Activated CD4-positive, alpha-beta T cell treated with anti-CD3 and anti-CD28 coated beads for 36 hours (primary cell): ENCODE data around the gene SKOR1. TPM values are rescaled to one million over a fixed set of nuclear protein-coding genes. Genes with fewer than 3 reads are reported as not detected.

Experiments used
- ATAC-seq: fragments of 200-7000 bp; cut with Tn5 transposase; one replicate; pipeline ENCODE4 v1.10.0; 2021; ENCODE audit warnings: mild to moderate bottlenecking, moderate library complexity
- CTCF ChIA-PET: fragments of 350-600 bp; sonication (Branson Sonifier 250); formaldehyde crosslinking; loops from one replicate; lab custom pipeline; 2021; ENCODE audit warnings: antibody characterized with exemption; lab: Charles Lee
- POLR2A ChIA-PET: fragments of 350-600 bp; sonication (Branson Sonifier 250); formaldehyde crosslinking; loops from one replicate; lab custom pipeline; 2021; ENCODE audit warnings: antibody characterized with exemption, inconsistent platforms; lab: Charles Lee
- DNase-seq: peaks from one replicate; pipeline ENCODE4 v3.0.0-alpha.2; 2020
- H3K27ac Mint-ChIP-seq: one replicate; pipeline ENCODE4 v1.8.0; 2021; ENCODE audit warnings: mixed read lengths
- H3K27me3 Mint-ChIP-seq: one replicate; pipeline ENCODE4 v1.8.0; 2021; ENCODE audit warnings: mixed read lengths
- H3K36me3 Mint-ChIP-seq: one replicate; pipeline ENCODE4 v1.8.0; 2021; ENCODE audit warnings: low read depth, mixed read lengths
- H3K4me1 Mint-ChIP-seq: one replicate; pipeline ENCODE4 v1.8.0; 2021; ENCODE audit warnings: mixed read lengths
- H3K4me3 Mint-ChIP-seq: one replicate; pipeline ENCODE4 v1.8.0; 2021; ENCODE audit warnings: mild to moderate bottlenecking, moderate library complexity, mixed read lengths
- H3K9me3 Mint-ChIP-seq: one replicate; pipeline ENCODE4 v1.8.0; 2021; ENCODE audit warnings: low read depth, mixed read lengths
- intact Hi-C, 2 experiments: fragments of 100-400 bp; cut with DNase I in 1 of 2; cut with micrococcal nuclease in 1 of 2; formaldehyde crosslinking; loops; one replicate each; pipeline versions ENCODE4 v1.14.2 to v1.15.1; 2022 to 2024; cut with DNase I, micrococcal nuclease
- total RNA-seq, 2 experiments: library from RNA; stranded (reverse); gene quantifications; one replicate each; pipeline ENCODE4 v1.2.3, GENCODE V29; 2021

SKOR1 gene
- total RNA-seq, 2 experiments from 2014 or later, result 0.16 to 0.18 TPM

DNA sequence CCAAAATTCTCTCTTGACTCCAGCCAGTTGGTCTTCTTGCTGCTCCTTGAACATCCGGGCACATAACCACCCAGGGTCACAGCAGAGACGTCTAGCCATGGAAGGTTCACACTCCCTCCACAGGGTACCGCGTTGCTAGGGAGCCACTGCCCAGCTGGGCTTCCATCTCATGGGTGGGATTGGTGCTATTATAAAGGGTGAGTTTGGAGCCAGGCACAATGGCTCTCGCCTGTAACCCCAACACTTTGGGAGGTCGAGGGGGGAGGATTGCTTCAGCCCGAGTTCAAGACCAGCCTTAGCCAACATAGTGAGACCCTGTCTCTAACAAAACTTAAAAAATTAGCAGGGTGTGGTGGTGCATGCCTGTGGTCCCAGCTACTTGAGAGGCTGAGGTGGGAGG lies 17.5 kb upstream of the SKOR1 start:
- H3K27ac Mint-ChIP-seq, result no peak overlapping the region
- no peaks in the 10 kb centered on the region for H3K9me3 Mint-ChIP-seq
- no peaks in the 10 kb centered on the region for H3K27me3 Mint-ChIP-seq
- no peaks in the 10 kb centered on the region for H3K36me3 Mint-ChIP-seq
- no peak for ATAC-seq
- no peak for DNase-seq
- ChIA-PET CTCF (interaction anchor here (0.6 to 0.7 kb wide), 2 partner anchors 25 to 477 kb away, joined by 3 to 4 read pairs; no protein-coding TSS in a partner anchor), POLR2A (no interaction called here)
- intact Hi-C loops, result no loop called here
- H3K4me3 Mint-ChIP-seq, result no peak overlapping the region
- H3K4me1 Mint-ChIP-seq, result no peaks in the 10 kb centered on the region

DNA sequence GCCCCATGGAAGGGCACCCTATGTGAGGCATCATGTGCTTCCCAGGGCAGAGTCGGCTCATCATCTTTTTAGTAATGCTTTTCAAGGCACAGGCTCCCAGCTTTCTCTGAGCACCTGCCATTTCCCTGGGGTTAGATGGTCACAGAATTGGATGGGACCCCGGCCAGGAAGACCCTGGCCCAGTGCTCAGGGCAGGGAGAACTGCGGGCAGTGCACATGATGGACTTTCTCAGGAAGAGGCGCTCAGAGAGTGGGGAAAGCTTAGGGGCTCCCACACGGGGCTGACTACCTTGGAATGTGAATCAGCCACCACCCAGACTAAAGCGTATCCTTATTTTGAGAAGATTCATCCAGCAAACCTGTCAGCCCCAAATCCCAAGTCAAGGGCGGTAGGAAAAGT lies 16.5 kb upstream of the SKOR1 start:
- Mint-ChIP-seq H3K36me3 (no peaks in the 10 kb centered on the region), H3K4me3 (no peak overlapping the region), H3K4me1 (no peaks in the 10 kb centered on the region), H3K9me3 (no peaks in the 10 kb centered on the region), H3K27me3 (peaks cover 3% of the 10 kb centered on the region), H3K27ac (no peak overlapping the region)
- CTCF ChIA-PET, result no interaction called here
- POLR2A ChIA-PET, result no interaction called here
- no peak for ATAC-seq
- no peak for DNase-seq
- intact Hi-C loops, result no loop called here

DNA sequence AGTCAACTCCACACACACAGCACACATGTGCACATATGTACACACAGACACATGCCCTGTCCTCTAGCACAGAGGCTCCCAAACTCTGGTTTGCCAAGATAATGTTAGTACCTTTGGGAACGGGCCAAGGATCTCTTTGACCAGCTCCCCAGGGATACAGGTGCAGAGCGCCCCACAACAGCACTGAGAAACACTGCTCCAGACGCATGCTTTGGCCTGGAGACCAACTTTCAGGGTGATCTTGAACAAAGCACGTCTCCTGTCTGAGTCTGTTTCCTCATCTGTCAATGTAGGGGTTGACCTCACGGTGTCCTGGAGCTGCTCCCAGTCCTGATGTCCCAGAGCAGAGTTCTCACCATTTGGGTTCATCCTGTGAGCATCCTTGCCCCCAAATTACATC lies 15.9 kb upstream of the SKOR1 start:
- ATAC-seq (no peak), DNase-seq (no peak)
- CTCF ChIA-PET, result no interaction called here
- Mint-ChIP-seq H3K27ac (no peak overlapping the region), H3K9me3 (no peaks in the 10 kb centered on the region), H3K4me3 (no peak overlapping the region), H3K27me3 (peaks cover 3% of the 10 kb centered on the region), H3K36me3 (no peaks in the 10 kb centered on the region), H3K4me1 (no peaks in the 10 kb centered on the region)
- POLR2A ChIA-PET, result no interaction called here
- intact Hi-C loops, result no loop called here

DNA sequence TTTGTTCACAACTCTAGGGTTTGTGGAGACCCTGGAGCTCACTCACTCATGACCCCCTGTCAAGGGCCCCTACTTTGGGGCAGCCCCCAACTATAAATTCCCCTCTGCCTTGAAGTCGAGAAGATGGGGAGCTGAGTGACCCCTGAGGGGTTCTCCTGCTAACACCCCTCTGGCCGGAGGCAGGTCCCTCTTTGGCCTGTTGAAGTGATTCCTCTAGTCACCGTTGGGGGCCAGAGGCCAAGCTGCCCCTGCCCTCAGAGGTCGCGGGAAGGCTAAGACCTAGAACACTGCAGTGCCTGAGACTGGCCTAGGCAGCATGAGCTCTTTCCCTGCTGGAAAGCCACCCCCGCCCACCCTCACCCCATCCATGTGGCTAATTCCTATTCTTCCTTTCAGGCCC lies 15.4 kb upstream of the SKOR1 start:
- no peak for DNase-seq
- POLR2A ChIA-PET, result no interaction called here

DNA sequence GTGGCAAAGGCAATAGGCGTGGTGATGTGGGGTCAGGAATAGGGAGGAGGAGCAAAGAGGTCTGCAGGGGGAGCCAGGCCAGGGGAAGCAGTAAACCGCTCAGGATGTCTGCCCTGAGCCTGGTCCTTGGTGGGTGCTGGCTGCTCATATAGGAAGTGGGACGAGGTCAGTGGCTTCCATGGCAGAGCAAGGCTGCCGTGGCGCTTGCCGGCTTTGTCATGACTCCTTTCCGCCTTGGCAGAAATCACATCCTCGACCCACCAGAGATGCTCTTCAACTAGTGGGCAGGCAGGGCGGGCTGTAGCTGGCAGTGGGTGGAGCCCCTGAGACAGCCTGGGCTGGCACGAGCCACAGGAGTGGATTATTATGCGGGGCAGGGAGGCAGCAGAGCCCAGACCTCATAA lies 13.1 kb upstream of the SKOR1 start:
- H3K36me3 Mint-ChIP-seq, result no peaks in the 10 kb centered on the region
- ATAC-seq, result no peak
- DNase-seq, result no peak
- H3K4me1 Mint-ChIP-seq, result no peaks in the 10 kb centered on the region
- CTCF ChIA-PET, result no interaction called here
- no peak overlapping the region for H3K4me3 Mint-ChIP-seq
- no peaks in the 10 kb centered on the region for H3K9me3 Mint-ChIP-seq
- no peak overlapping the region for H3K27ac Mint-ChIP-seq
- POLR2A ChIA-PET, result no interaction called here
- intact Hi-C loops, result no loop called here
- peaks cover 13% of the 10 kb centered on the region for H3K27me3 Mint-ChIP-seq

More for the DNA sequence above, 15.4 kb upstream of the SKOR1 start:
- no peak overlapping the region for H3K4me3 Mint-ChIP-seq
- H3K9me3 Mint-ChIP-seq, result no peaks in the 10 kb centered on the region
- CTCF ChIA-PET, result no interaction called here
- no peak overlapping the region for H3K27ac Mint-ChIP-seq
- no peak for ATAC-seq
- intact Hi-C loops, result no loop called here
- no peaks in the 10 kb centered on the region for H3K36me3 Mint-ChIP-seq
- H3K4me1 Mint-ChIP-seq, result no peaks in the 10 kb centered on the region
- H3K27me3 Mint-ChIP-seq, result peaks cover 3% of the 10 kb centered on the region

DNA sequence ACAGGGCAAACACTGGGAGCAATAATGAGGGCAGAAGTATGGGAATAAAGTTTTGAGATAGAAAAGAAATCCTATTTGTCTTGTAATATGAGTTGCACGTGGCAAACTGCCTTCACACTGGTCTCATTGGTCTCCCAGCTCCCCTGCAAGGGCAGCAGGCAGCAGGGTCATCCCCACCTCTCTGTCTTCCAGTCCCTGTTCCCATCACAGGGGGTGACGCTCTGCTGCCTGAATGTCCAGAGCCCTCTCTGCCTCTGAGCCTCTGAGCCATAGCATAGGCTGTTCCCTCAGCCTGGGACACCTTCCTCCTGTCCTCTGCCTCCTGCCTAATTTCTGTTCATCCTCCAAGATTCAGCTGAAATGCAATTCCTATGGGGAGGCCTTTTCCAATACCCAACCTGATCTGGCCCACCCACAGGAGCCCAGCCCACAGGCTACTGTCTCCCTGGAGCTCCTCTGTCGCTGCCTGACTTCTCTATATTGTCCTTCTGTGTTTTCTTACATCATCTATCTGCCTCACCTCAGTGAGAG lies 12.1 kb upstream of the SKOR1 start:
- POLR2A ChIA-PET, result no interaction called here
- no peak overlapping the region for H3K27ac Mint-ChIP-seq

DNA sequence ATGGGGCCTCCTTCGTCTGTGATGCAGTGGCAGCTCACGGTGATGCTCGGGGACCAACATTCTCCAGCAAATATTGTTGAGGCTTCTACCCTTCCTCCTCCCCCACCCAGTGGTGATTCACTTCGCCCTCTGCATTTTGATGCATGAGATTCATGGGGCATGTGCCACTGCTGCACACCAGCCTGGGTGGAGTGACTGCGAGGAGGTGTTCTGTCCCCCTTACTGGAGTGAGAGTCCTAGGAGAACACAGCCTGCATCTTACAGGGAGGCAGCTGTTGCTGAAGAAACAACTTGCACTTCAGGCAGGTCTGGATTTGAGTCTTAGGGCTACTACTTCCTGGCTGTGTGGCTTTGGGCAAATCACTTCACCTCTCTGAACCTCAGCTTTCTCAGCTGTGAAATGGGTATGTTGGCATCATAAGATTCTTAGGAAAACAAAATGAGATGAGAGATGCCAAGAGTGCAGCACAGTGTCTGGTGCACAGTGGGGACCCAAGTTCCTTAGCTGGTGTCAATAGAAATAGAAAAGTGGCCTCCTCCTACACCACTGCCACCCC lies 10.2 kb upstream of the SKOR1 start:
- H3K36me3 Mint-ChIP-seq, result peaks cover 1% of the 10 kb centered on the region
- H3K4me3 Mint-ChIP-seq, result no peak overlapping the region
- ATAC-seq (no peak), DNase-seq (no peak)
- no peaks in the 10 kb centered on the region for H3K9me3 Mint-ChIP-seq
- intact Hi-C loops, result no loop called here
- no peaks in the 10 kb centered on the region for H3K4me1 Mint-ChIP-seq
- CTCF ChIA-PET, result no interaction called here
- POLR2A ChIA-PET, result no interaction called here
- H3K27ac Mint-ChIP-seq, result no peak overlapping the region
- H3K27me3 Mint-ChIP-seq, result peaks cover 31% of the 10 kb centered on the region

More for the DNA sequence above, 12.1 kb upstream of the SKOR1 start:
- Mint-ChIP-seq H3K9me3 (no peaks in the 10 kb centered on the region), H3K4me1 (no peaks in the 10 kb centered on the region), H3K27me3 (peaks cover 19% of the 10 kb centered on the region), H3K4me3 (no peak overlapping the region), H3K36me3 (peaks cover 1% of the 10 kb centered on the region)
- CTCF ChIA-PET, result interaction anchor here (0.6 kb wide), 1 partner anchor 433 kb away, joined by 3 read pairs; no protein-coding TSS in a partner anchor
- no peak for DNase-seq
- intact Hi-C loops, result no loop called here
- ATAC-seq, result no peak

DNA sequence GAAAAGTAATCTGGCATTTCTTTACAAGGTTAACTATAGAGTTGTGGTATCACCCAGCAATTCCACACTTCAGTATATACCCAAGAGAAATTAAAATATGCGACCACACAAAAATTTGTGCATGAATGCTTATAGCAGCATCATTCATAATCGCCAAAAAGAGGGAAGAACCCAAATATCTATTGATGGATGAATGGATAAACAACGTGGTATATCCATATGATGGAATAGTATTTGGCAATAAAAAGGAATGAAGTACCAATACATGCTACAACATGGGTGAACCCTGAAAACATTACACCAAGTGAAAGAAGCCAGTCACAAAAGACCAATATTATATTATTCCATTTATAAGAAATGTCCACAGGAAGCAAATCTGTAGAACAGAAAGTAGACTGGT lies 8.6 kb upstream of the SKOR1 start:
- intact Hi-C loops, result no loop called here
- H3K27me3 Mint-ChIP-seq, result peaks cover 45% of the 10 kb centered on the region
- no peaks in the 10 kb centered on the region for H3K9me3 Mint-ChIP-seq

DNA sequence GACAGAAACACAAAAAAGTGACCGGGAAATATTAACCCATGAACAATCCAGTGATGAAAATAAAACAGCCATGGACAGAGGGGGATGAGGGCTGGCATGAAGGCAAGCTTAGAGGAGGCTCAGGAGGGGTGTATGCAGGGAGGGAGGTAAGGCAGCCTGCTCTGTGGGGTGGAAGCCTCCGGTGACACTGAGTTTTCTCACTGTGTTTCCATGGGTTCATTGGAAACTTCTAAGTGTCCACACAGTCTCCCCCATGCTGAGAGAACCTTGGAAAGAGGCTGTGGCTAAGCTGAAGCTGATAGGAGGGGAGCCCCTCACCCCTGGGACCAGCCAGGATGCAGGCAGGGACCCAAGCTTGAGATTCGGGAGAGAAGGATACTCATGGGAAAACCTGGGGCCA lies 6.8 kb upstream of the SKOR1 start:
- DNase-seq (no peak), ATAC-seq (no peak)
- Mint-ChIP-seq H3K27ac (no peak overlapping the region), H3K4me3 (no peak overlapping the region), H3K27me3 (peaks cover 55% of the 10 kb centered on the region), H3K9me3 (no peaks in the 10 kb centered on the region), H3K4me1 (peaks cover 16% of the 10 kb centered on the region), H3K36me3 (peaks cover 1% of the 10 kb centered on the region)
- ChIA-PET POLR2A (no interaction called here), CTCF (no interaction called here)
- intact Hi-C loops, result no loop called here

More for the DNA sequence above, 8.6 kb upstream of the SKOR1 start:
- no peak overlapping the region for H3K4me3 Mint-ChIP-seq
- ChIA-PET CTCF (no interaction called here), POLR2A (no interaction called here)
- no peak for DNase-seq
- H3K4me1 Mint-ChIP-seq, result peaks cover 7% of the 10 kb centered on the region
- no peak for ATAC-seq
- H3K36me3 Mint-ChIP-seq, result peaks cover 1% of the 10 kb centered on the region
- H3K27ac Mint-ChIP-seq, result no peak overlapping the region

DNA sequence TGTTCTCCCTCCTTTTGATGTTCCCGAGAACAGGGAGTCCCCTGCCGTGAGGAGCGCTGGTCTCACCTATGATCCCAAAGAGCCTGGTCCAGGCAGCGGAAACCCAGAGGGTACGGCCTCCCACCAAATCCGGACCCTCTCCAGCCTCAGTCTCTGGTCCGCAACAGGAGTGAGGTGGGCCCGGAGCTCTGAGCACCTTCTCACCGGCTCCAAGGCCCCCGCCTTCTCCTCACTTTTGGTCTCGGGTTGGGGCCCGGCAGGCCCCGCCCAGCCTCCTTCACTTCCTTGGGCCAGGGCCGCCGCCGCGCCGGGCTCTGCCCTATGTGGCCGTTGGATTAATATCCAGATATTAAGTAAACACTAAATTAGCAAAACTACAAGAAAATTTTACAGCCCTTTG lies 5.7 kb upstream of the SKOR1 start:
- ChIA-PET CTCF (interaction anchor here (0.6 to 1.0 kb wide), 3 partner anchors 16 to 57 kb away, joined by 3 to 4 read pairs (median 3); no protein-coding TSS in a partner anchor), POLR2A (no interaction called here)
- DNase-seq (no peak), ATAC-seq (no peak)
- Mint-ChIP-seq H3K4me1 (peaks cover 25% of the 10 kb centered on the region), H3K36me3 (peaks cover 1% of the 10 kb centered on the region), H3K4me3 (no peak overlapping the region), H3K27me3 (peaks cover 66% of the 10 kb centered on the region), H3K27ac (no peak overlapping the region), H3K9me3 (no peaks in the 10 kb centered on the region)
- intact Hi-C loops, result loop anchor here in 1 of 2 experiments (5.0 kb wide), 1 partner anchor 37 kb away; no protein-coding TSS in a partner anchor

DNA sequence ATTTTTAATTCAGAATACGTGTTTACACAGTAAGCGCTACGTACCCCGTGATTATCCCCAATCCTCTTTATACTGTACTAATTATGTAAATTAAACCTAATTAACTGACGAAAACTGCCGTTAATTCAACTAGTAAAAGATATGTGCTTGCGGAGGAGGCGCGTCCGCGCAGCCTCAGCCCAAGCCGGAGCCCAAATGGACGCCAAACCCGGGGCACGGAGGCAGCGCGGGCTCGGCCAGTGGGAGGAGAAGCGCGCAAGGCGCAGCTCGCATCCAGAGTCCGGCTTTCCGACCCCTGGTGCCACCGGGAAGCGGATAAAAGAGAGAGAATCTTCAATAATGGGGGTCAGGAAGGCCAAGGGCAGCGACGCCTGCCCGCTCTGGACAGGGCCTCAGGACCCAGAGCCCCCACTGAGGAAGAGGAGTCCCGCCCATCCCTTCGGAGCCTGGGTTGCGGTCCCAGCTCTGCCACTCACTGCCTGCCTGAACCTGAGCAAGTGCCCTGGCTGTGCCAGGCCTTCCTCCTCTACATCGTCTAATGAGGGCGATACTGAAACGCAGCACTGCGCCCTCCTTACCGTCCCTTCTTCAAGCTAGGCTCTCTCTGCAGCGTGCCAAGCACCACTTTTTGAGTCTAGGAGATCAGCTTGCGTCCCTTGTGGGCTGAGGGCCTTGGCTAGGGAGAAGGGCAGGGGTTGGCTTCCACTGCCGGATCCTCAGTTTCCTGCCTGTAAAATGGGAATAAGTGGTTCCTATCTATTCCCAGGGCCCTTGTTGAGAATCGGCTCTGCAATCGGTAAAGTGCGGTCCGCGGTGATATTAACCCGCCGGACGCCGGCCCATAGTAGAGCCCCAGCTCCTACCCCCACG lies 5.0 kb upstream of the SKOR1 start:
- Mint-ChIP-seq H3K9me3 (no peaks in the 10 kb centered on the region), H3K27ac (no peak overlapping the region), H3K36me3 (peaks cover 1% of the 10 kb centered on the region), H3K4me3 (no peak overlapping the region), H3K4me1 (peaks cover 25% of the 10 kb centered on the region), H3K27me3 (peaks cover 72% of the 10 kb centered on the region)
- DNase-seq, result no peak
- CTCF ChIA-PET, result interaction anchor here (0.6 to 1.6 kb wide), 4 partner anchors 16 to 899 kb away, joined by 3 to 5 read pairs (median 4); no protein-coding TSS in a partner anchor
- POLR2A ChIA-PET, result no interaction called here
- intact Hi-C loops, result loop anchor here in 1 of 2 experiments (5.0 kb wide), 1 partner anchor 38 kb away; no protein-coding TSS in a partner anchor
- no peak for ATAC-seq
